ENCODE results near the gene GUK1.

The GUK1 gene

DNA sequence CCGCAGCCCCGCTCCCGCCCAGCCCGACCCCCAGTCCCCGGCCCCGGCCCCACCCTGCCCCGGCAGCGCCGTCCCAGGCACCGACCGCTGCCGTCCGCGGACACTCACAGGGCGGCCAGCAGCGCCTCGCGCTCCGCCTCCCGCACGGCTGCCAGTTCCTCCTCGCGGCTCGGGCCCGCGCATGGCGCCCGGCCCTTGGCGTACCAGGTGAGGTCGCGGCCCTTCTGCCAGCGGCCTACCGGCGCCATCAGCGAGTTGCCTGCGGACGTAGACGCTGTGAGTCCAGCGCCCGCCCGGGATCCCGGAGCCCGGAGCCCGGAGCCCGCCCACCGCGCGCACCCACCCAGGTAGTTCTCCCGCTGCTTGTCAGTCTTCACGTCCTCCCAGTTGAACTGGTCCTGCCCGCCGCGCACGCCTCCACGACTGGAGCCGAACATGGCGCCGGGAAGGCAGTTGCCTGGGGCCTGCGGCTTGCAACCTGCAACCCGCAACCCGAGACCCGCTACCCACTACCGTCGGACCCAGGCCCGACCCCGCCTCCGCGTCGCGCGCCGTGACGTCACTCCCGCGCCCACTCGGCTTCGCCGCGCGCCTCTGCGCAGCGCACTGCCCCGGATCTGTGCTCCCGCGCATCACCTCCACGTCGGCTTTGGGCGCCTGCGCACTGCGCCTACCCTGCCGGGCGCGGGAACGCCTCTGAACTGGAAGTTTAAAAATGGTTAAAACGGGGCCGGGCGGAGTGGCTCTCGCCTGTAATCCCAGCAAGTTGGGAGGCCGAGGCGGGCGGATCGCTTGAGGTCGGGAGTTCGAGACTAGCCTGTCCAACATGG lies 37.1 kb upstream of the GUK1 start, which contains the start of gene C1orf35:
Gene C1orf35, minus strand, starts transcription at position 535 of the 830 bp plus-strand sequence. Its CDS starts 98 bp downstream, at position 437.
- TF ChIP-seq TCF12 (IDR thresholded peaks at IDR 0.05; ENCODE audit: low read depth) (0 out of 2 replicates have a peak, but pooled peaks have one; percentile 15), TEAD4 (IDR thresholded peaks at IDR 0.05) (no peak), FOXM1 (IDR thresholded peaks at IDR 0.05; ENCODE audit: borderline replicate concordance, low read depth) (no peak), YY1 (IDR thresholded peaks at IDR 0.05; ENCODE audit: low read depth) (peak; percentile 83), EGR1 (IDR thresholded peaks at IDR 0.05) (peak; percentile 72), TAF1 (IDR thresholded peaks at IDR 0.05; ENCODE audit: low read depth) (peak; percentile 73), CEBPB (IDR thresholded peaks at IDR 0.05) (no peak), CREB1 (IDR thresholded peaks at IDR 0.05; ENCODE audit: low read depth) (peak; percentile 91), ZBTB7A (IDR thresholded peaks at IDR 0.05; ENCODE audit: low read depth) (peak; percentile 80; the same call in 1 of the 2 replicates), RAD21 (IDR thresholded peaks at IDR 0.05; ENCODE audit: low read depth) (no peak), NFIC (IDR thresholded peaks at IDR 0.05) (no peak), EP300 (IDR thresholded peaks at IDR 0.05; ENCODE audit: borderline replicate concordance) (peak; percentile 8; the same call in 1 of the 2 replicates)
- TF ChIP-seq, protein P1, sequence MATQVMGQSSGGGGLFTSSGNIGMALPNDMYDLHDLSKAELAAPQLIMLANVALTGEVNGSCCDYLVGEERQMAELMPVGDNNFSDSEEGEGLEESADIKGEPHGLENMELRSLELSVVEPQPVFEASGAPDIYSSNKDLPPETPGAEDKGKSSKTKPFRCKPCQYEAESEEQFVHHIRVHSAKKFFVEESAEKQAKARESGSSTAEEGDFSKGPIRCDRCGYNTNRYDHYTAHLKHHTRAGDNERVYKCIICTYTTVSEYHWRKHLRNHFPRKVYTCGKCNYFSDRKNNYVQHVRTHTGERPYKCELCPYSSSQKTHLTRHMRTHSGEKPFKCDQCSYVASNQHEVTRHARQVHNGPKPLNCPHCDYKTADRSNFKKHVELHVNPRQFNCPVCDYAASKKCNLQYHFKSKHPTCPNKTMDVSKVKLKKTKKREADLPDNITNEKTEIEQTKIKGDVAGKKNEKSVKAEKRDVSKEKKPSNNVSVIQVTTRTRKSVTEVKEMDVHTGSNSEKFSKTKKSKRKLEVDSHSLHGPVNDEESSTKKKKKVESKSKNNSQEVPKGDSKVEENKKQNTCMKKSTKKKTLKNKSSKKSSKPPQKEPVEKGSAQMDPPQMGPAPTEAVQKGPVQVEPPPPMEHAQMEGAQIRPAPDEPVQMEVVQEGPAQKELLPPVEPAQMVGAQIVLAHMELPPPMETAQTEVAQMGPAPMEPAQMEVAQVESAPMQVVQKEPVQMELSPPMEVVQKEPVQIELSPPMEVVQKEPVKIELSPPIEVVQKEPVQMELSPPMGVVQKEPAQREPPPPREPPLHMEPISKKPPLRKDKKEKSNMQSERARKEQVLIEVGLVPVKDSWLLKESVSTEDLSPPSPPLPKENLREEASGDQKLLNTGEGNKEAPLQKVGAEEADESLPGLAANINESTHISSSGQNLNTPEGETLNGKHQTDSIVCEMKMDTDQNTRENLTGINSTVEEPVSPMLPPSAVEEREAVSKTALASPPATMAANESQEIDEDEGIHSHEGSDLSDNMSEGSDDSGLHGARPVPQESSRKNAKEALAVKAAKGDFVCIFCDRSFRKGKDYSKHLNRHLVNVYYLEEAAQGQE (IDR thresholded peaks at IDR 0.05; ENCODE audit: low read depth), result no peak
- TF ChIP-seq, protein P2, sequence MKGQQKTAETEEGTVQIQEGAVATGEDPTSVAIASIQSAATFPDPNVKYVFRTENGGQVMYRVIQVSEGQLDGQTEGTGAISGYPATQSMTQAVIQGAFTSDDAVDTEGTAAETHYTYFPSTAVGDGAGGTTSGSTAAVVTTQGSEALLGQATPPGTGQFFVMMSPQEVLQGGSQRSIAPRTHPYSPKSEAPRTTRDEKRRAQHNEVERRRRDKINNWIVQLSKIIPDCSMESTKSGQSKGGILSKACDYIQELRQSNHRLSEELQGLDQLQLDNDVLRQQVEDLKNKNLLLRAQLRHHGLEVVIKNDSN (IDR thresholded peaks at IDR 0.05), result no peak
- TF ChIP-seq, protein P3, sequence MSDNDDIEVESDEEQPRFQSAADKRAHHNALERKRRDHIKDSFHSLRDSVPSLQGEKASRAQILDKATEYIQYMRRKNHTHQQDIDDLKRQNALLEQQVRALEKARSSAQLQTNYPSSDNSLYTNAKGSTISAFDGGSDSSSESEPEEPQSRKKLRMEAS (IDR thresholded peaks at IDR 0.05), result peak; percentile 95

DNA sequence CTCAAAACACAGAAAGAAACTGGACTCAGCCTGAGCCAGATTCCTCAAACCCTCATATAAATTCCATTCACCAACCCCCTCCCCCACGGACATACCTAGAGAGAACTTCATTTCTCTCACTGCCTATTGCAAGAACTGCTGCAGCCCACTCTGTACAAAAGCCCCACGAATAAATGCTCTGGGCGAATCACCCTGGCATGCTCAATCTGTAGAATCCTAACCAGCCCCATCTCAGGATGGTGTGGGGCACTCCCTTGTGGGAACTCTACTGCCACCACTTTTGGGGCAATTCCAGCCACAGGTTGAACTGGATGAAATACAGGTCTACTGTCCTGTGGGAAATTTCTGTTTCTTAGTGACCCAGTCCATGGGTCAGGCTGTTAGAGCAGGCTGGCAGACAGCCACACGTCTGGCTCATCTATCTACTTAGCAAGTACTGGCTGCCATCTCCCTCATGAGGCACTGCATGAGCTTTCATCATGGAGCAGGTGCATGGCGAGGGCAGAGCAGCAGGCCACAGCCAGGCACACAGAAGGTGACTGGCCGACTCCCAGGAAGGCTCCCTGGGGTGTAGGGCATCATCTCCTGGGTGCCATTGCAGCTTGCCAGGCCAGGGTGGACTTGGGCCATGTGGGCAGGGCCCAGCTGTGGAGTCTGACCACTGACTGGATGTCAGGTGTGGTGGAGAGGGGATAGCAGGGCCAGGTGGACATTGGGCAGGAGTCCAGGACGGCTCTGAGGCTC lies 35.4 kb upstream of the GUK1 start:
- no peak for TF ChIP-seq ZBTB7A (IDR thresholded peaks at IDR 0.05; ENCODE audit: low read depth)
- TF ChIP-seq, protein P3 (IDR thresholded peaks at IDR 0.05), result no peak
- TF ChIP-seq CEBPB (IDR thresholded peaks at IDR 0.05), result no peak
- TF ChIP-seq EP300 (IDR thresholded peaks at IDR 0.05; ENCODE audit: borderline replicate concordance), result no peak
- TF ChIP-seq, protein P1 (IDR thresholded peaks at IDR 0.05; ENCODE audit: low read depth), result no peak
- no peak for TF ChIP-seq FOXM1 (IDR thresholded peaks at IDR 0.05; ENCODE audit: borderline replicate concordance, low read depth)
- TF ChIP-seq, protein P2 (IDR thresholded peaks at IDR 0.05), result no peak
- TF ChIP-seq CREB1 (IDR thresholded peaks at IDR 0.05; ENCODE audit: low read depth), result no peak
- no peak for TF ChIP-seq EGR1 (IDR thresholded peaks at IDR 0.05)
- TF ChIP-seq RAD21 (IDR thresholded peaks at IDR 0.05; ENCODE audit: low read depth), result no peak
- no peak for TF ChIP-seq TCF12 (IDR thresholded peaks at IDR 0.05; ENCODE audit: low read depth)
- TF ChIP-seq TEAD4 (IDR thresholded peaks at IDR 0.05), result no peak
- TF ChIP-seq YY1 (IDR thresholded peaks at IDR 0.05; ENCODE audit: low read depth), result no peak
- TF ChIP-seq TAF1 (IDR thresholded peaks at IDR 0.05; ENCODE audit: low read depth), result no peak
- TF ChIP-seq NFIC (IDR thresholded peaks at IDR 0.05), result no peak

DNA sequence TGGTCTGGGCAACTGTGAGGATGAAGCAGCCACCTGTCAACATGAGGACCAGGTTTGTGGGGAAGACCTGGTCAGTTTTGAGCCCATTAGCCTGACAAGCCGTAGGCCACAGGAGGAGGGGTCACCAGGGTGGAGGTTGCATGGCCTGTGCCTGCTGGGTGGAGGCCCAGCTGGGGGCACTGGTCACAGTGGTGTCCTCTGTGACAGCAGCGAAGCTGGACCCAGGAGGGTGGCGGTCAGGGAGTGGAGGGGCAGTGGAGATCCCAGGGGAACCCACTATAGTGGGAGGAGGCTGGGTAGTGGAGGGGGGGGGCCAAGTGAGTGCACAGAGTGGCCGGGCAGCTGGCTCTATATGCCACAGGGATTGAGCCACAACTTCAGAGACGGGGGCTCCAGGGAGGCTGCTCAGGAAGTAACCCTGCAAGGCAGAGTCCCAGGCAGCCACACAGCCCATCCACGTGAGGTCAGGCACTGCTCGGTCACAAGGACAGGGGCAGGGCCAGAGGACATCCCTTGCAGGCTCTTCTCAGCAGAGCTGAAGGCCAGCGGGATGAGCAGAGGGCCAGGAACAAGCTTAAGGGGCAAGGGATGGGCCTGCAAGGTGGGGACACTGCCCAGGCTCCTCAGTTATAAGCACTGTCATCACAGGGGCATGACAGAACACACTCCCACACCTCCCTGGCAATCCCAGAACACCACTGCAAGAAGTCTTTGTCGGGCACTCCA lies 34.6 kb upstream of the GUK1 start:
- no peak for TF ChIP-seq NFIC (IDR thresholded peaks at IDR 0.05)
- TF ChIP-seq TAF1 (IDR thresholded peaks at IDR 0.05; ENCODE audit: low read depth), result no peak
- TF ChIP-seq CREB1 (IDR thresholded peaks at IDR 0.05; ENCODE audit: low read depth), result no peak
- no peak for TF ChIP-seq TEAD4 (IDR thresholded peaks at IDR 0.05)
- TF ChIP-seq TCF12 (IDR thresholded peaks at IDR 0.05; ENCODE audit: low read depth), result no peak
- TF ChIP-seq, protein P3 (IDR thresholded peaks at IDR 0.05), result no peak
- no peak for TF ChIP-seq RAD21 (IDR thresholded peaks at IDR 0.05; ENCODE audit: low read depth)
